GM20000 (cell line): ENCODE measurements around the gene HSD17B2.

Experiments used
- DNase-seq: peaks from one replicate; pipeline ENCODE4 v3.0.0; 2012; ENCODE audit warnings: low spot score
- TF ChIP-seq, protein P1 (sequence below): IDR thresholded peaks from 2 replicates; pipeline ENCODE4 v1.5.1; 2012; ENCODE audit warnings: mild to moderate bottlenecking, control low read depth; ENCODE audit errors: extremely low read depth, missing control alignments

Gene HSD17B2

DNA sequence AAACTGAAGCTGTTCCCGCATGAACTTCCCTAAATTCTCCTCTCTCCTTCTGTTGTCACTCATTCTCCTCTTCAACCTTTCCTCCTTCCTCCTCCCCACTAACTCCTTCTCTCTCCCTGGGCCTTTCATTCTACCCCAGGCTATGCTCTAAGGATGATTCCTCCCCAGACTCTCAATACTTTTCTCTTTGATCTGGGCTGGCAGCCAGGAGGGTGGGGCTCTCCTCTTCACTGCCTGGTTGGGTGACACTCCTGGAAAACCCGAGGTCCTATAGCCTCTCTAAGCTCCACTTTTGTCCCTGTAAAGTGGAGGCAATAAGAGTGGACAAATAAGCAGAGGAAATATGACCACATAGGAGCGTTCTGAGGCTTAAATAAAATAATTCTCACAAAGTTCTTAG, 46.2 kb downstream of the HSD17B2 start:
- TF ChIP-seq, protein P1, sequence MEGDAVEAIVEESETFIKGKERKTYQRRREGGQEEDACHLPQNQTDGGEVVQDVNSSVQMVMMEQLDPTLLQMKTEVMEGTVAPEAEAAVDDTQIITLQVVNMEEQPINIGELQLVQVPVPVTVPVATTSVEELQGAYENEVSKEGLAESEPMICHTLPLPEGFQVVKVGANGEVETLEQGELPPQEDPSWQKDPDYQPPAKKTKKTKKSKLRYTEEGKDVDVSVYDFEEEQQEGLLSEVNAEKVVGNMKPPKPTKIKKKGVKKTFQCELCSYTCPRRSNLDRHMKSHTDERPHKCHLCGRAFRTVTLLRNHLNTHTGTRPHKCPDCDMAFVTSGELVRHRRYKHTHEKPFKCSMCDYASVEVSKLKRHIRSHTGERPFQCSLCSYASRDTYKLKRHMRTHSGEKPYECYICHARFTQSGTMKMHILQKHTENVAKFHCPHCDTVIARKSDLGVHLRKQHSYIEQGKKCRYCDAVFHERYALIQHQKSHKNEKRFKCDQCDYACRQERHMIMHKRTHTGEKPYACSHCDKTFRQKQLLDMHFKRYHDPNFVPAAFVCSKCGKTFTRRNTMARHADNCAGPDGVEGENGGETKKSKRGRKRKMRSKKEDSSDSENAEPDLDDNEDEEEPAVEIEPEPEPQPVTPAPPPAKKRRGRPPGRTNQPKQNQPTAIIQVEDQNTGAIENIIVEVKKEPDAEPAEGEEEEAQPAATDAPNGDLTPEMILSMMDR = no peak
- DNase-seq = no peak

- TF ChIP-seq, protein P1 = no peak
- no peak for DNase-seq
Measured at GRCh38 chr16:82082097-82082496, 47.0 kb downstream of the HSD17B2 start.

- TF ChIP-seq, protein P1 = no peak
- peak; percentile 31 for DNase-seq
Measured at GRCh38 chr16:82082543-82083244, 47.6 kb downstream of the HSD17B2 start.

- DNase-seq = no peak
- TF ChIP-seq, protein P1 = no peak
Measured at GRCh38 chr16:82083710-82084353, 48.8 kb downstream of the HSD17B2 start.

DNA sequence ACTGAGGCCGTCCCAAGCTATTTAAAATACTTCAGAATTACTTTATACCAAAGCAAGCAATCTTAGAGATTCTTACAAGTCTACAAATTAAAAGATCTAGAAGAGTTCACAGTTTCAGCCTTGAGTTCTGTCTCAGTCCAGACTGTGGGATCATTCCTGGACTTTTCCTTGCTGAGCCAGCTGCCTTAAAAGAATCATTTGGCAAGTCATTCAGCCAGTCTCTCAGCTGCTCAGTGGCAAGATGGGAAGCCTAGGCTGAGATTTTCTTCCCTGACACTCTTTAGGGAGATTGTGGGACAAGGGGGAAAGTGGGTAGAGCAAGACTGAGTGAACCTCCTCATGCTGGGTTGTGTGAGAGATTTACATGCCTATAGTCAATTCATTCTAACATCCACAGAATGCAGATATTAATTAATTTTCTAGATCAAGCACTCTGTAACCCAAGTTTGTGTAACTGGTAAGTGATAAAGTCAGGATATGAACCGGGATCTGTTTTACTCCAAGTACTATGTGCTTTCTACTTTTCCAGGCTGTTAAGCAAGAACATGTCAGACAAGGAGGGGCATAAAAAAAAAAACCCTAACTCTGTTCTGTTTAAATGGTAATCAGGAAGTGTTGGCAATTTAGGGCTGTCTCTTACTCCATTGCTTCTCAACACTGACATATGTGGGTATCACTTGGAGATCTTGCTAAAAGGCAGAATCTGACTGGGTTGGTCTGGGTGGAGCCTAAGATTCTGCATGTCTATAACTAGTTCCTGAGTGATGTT, 50.1 kb downstream of the HSD17B2 start:
- TF ChIP-seq, protein P1 = no peak
- no peak for DNase-seq

GRCh38 chr16:82088483-82088882, 53.4 kb downstream of the HSD17B2 start:
- TF ChIP-seq, protein P1 = no peak
- DNase-seq = no peak

DNA sequence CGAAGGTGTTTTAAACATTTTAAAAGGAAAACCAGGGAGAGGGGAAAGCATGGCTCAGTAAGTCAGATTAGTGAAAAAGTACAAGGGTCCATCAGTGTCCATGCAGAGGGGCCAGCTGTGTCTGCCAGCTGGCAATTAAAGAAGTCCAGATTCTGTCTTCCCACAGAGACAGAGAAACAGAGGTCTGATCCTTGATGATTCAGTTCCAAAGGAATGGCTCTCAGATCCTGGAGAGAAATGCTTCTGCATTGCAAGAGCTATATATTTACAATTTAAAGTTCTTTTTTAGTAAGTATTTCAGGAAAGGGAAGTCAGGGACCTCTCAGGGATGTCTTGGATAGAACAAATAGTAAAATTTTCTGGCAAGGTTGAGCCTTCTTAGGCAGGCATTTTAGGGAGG, 56.2 kb downstream of the HSD17B2 start:
- TF ChIP-seq, protein P1 = no peak
- DNase-seq = no peak
